GM18909 (cell line): ENCODE results near the gene COL4A1.
"Not testable (repeated sequence)": the region's sequence is repeated elsewhere in the genome, so short reads cannot be mapped to it uniquely, and the experiment has no call there.

Source experiments
- ATAC-seq: cut with Tn5 transposase; IDR thresholded peaks from one replicate; pipeline ENCODE4 v1.9.1; 2021; ENCODE audit warnings: mild to moderate bottlenecking; ENCODE audit not compliant: unreplicated experiment, poor library complexity

The COL4A1 gene

DNA sequence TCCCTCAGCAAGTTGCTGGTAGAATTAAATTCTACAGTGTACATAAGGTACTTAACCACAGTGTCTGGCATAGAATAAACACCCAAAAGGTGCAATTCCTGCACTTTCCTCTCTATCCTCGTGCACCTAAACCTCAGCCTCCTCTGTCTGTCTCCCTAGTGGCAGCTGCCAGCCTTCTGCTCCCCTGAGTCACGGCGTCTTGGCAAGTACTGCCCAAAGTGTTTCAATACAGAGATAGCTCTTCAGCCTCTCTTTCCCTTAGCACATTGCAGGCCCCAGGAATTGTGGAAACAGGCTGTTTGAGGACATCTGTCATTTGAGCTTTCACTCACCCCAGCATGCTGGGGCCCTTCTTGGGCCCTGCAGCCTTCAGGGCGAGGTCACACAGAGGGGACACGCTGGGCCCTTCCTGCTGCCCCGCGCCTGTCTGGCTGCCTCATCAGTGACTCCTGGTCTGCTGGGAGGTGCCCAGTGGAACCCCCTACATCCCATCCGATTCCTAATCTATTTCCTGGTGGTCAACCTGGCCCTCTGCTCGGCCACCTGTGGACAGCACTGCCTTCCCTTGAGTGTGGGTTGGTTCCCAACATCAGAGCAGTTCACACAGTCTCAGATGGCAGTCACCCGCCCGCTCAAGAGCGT, 19.4 kb upstream of the COL4A1 start:
- no peak for ATAC-seq

GRCh38 chr13:110324026-110324749, 17.2 kb upstream of the COL4A1 start:
- no peak for ATAC-seq

DNA sequence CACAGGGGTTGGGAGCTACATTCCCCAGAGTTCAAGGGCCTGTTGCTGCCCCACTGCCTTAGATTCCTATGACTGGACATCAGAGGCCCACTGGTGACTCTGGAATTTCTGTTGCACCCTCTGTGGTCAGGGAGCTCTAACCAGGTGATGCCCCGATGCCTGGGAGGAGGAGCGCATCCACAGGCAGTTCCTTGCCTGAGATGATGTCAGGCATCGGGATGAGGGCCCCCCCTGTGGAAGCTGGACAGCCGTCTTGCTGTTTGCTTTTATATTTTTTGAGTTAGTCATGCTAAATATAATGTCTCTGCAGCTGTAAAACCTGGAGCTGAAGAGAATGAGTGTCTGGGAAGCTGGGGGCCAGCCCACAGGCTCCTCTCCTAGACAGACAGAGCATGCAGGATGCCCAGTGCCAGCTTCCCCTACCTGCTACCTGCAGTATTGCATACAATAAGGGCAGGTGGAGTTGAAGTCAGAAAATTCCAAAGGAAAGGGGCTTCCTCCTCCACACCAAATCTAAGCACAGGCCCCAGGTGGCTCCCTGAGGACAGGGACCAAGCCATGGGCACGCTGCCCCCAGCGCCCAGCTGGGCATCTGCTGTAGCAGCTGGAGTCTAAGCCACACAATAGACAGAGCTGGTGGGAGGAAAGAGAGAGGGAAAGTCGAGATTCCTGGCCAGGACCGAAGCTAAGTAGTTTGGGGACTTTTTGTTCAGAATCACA, 16.4 kb upstream of the COL4A1 start:
- no peak for ATAC-seq

- ATAC-seq: no peak
Observed at GRCh38 chr13:110322828-110323171, 15.8 kb upstream of the COL4A1 start.

DNA sequence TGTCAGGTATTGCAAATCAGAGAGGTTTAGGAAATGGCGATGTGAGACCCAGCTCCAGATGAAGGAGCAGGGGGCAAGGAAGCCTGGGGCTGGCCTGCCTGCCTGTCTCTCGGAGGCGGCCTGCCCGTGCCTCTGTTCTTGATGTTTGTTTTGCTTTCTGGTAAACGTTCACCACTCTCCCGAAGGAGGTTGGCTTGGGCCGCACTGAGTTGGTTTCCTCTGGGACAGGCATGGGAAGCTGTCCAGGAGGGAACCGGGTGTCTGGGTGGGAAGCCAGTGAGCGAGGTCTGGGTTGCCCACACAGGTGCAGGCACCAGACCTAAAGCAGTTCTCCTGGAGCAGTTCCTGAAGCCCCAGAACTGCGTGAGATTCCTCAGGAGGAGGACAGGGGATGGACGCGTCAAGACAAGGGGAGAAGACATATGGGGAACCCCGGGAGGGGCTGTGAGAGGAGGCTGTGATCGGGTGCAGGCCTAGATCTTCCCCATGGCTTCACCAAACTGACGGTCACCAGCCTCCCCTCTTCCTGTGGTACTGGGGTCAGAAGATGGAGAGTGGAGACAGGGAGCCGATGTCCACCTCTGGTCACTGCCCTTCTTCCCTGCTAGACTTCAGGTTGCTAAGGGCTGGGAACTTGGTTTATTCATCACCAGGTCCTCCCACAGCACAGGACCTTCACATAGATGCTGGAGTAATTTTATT, 15.3 kb upstream of the COL4A1 start:
- no peak for ATAC-seq

DNA sequence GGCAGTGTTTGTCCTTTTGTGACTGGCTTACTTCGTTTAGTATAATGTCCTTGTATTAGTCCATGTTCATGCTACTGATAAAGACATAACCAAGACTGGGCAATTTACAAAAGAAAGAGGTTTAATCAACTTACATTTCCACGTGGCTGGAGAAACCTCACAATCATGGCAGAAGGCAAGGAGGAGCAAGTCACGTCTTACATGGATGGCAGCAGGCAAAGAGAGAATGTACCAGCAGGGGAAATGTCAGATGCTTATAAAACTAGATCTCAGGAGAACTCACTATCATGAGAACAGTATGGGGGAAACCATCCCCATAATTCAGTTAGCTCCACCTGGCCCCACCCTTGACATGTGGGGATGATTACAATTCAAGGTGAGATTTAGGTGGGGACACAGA, 14.6 kb upstream of the COL4A1 start:
- ATAC-seq: not testable (repeated sequence)

DNA sequence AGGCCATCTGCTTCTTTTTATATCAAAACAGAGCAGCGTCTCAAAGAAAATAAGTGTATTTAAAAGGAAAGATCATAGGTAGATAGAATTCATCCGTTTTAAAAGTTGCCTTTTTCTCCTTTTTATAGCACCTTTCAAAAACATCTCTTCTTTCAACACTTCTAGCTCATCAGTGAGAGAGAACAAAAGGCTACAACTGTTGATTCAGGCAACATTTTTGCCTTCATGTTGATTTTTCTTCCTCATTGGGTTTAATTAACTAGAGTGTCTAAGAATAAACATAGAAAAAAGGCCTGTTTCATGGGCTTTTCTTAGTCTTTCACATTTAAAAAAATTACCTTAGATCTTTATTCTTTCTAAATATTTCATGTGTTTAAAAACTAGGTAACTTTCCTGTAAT, 13.7 kb upstream of the COL4A1 start:
- no peak for ATAC-seq

GRCh38 chr13:110319774-110320509, 13.0 kb upstream of the COL4A1 start:
- ATAC-seq: no peak

DNA sequence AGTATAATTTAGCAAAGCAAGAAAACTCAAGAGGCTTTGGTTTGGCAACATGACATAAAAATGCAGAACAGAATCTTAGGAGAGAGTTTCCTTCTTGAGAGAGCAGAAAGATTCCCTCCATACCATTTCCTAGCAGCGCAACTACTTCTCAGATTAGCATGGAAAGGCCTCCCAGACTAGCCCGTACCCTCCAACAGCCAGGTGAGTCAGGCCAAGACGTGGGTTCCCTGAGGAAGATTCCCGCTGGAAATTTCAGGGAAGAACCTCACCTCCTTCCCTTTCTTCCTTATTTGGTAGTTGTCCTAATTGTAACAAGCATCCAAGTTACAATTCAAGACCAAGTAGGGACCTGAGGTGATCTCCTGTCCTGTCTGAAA, 12.4 kb upstream of the COL4A1 start:
- ATAC-seq: no peak

- ATAC-seq: no peak
Observed at GRCh38 chr13:110318920-110319319, 12.0 kb upstream of the COL4A1 start.

GRCh38 chr13:110317496-110318195, 10.7 kb upstream of the COL4A1 start:
- no peak for ATAC-seq

DNA sequence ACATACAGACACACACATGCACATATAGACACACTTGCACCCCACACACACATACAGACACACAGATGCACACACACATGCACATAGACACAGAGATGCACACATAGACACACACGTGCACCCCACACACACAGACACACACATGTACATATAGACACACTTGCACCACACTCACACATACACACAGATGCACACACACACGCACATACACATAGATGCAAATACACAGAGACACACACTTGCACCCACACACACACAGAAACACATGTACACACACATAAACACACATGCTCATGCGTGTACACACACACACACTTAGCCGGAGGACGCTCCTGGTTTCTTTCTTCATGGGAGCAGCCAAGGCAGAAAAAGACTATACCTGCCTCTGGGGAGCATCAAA, 10.1 kb upstream of the COL4A1 start:
- no peak for ATAC-seq

DNA sequence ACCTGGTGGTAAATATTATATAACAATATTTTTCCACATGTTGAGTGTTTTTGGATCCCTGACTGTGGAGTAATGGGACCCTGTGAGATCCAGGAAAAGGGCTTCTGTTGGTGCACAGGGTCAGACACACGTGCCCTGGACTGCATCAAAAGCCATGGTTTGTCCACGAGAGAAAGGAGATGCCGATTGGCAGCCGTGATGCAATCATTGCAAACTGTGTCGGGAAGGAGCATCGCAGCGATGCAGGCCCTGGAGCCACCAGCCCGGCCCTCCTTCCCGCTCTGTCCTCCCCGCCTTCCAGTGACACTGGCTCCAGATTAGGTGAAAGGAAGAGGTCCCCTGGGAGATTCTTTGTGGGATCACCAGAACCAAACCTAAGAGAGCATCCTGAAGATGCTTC, 9.2 kb upstream of the COL4A1 start:
- no peak for ATAC-seq

DNA sequence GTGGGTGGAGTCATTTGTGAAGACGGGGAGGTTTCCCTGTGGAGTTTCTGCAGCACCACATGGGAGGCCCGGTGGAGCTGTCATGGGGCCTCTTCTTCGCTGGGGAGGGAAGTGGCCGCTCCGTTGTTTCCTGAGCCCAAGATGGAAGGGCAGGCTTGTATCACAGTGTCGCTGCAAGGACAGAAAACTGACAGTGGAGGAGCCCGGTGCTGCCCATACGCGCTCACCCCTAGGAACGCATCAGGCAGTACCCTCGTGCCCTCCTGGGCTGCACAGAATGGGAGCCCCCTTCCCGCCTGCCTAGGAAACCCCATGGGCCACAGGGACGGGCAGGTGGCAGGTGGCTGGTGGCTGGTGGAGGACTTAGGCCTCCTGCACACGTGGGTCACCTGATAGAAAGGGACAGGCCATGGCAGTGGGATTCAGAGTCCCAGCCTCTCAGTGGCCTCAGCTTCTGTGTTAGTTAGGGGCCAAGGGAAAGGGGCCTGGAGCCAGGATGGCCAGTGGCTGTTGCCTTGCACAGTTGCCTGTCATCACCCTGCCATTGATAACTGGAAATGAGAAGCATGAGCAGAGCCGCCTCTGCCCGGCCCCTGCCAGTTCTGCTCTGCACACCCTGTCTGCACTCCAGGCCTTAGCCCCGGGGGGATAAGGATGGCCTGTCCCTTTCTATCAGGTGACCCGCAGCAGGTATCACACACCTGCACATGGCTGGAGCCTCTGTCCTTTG, 7.7 kb upstream of the COL4A1 start:
- no peak for ATAC-seq

GRCh38 chr13:110313733-110314132, 6.8 kb upstream of the COL4A1 start:
- ATAC-seq: not testable (repeated sequence)

- ATAC-seq: not testable (repeated sequence)
Observed at GRCh38 chr13:110313261-110313660, 6.3 kb upstream of the COL4A1 start.

GRCh38 chr13:110312339-110313031, 5.5 kb upstream of the COL4A1 start:
- no peak for ATAC-seq
